CD4-positive, alpha-beta T cell (primary cell): ENCODE results near the gene FIG4. TPM values are rescaled to one million over a fixed set of nuclear protein-coding genes. Genes with fewer than 3 reads are reported as not detected.

ENCODE experiments used
- ATAC-seq: fragments of 200-7000 bp; cut with Tn5 transposase; one replicate; pipeline ENCODE4 v1.10.0; 2022; ENCODE audit warnings: mild to moderate bottlenecking; ENCODE audit not compliant: poor library complexity
- CTCF ChIA-PET: fragments of 350-600 bp; sonication (Branson Sonifier 250); formaldehyde crosslinking; loops from one replicate; lab custom pipeline; 2021; ENCODE audit warnings: antibody characterized with exemption, inconsistent platforms; lab: Charles Lee
- POLR2A ChIA-PET: fragments of 350-600 bp; sonication (Branson Sonifier 250); formaldehyde crosslinking; loops from one replicate; lab custom pipeline; 2021; ENCODE audit warnings: antibody characterized with exemption, inconsistent platforms; lab: Charles Lee
- DNase-seq, 14 experiments: peaks; one replicate each; pipeline ENCODE4 v3.0.0-alpha.2; 2013 to 2020; ENCODE audit warnings: mixed read lengths in 2 of 14
- H3K27ac ChIP-seq, 2 donors: one replicate each; pipeline versions ENCODE4 v1.5.1 to v1.7.0; 2013; ENCODE audit warnings: low read length in 2 of 2, low read depth in 1 of 2, mild to moderate bottlenecking in 1 of 2
- H3K27me3 ChIP-seq, 2 experiments: 1 replicate in 1 of 2; 2 replicates in 1 of 2; pipeline versions ENCODE4 v1.6.1 to v1.7.0; 2013; ENCODE audit warnings: low read length in 2 of 2, control low read depth in 1 of 2, mild to moderate bottlenecking in 1 of 2, moderate library complexity in 1 of 2; ENCODE audit not compliant: insufficient read depth in 2 of 2, control insufficient read depth in 1 of 2
- H3K36me3 ChIP-seq: one replicate; pipeline ENCODE4 v1.6.1; 2013; ENCODE audit warnings: low read length, control low read depth; ENCODE audit not compliant: insufficient read depth
- H3K4me1 ChIP-seq: one replicate; pipeline ENCODE4 v1.6.1; 2013; ENCODE audit warnings: low read length, control low read depth; ENCODE audit not compliant: insufficient read depth
- H3K4me3 ChIP-seq: one replicate; pipeline ENCODE4 v1.5.1; 2013; ENCODE audit warnings: mild to moderate bottlenecking, low read length, moderate library complexity
- H3K9me3 ChIP-seq, 2 experiments: 1 replicate in 1 of 2; 2 replicates in 1 of 2; pipeline versions ENCODE4 v1.6.1 to v1.7.0; 2013; ENCODE audit warnings: low read length in 2 of 2, mild to moderate bottlenecking in 2 of 2, control low read depth in 1 of 2, moderate library complexity in 1 of 2; ENCODE audit not compliant: control insufficient read depth in 1 of 2, insufficient read depth in 1 of 2
- H3K27ac Mint-ChIP-seq: one replicate; pipeline ENCODE4 v1.8.0; 2020; ENCODE audit warnings: mixed read lengths
- H3K27me3 Mint-ChIP-seq: one replicate; pipeline ENCODE4 v1.8.0; 2021; ENCODE audit warnings: mixed read lengths
- H3K36me3 Mint-ChIP-seq: one replicate; pipeline ENCODE4 v1.8.0; 2021; ENCODE audit warnings: low read depth, mixed read lengths
- H3K4me1 Mint-ChIP-seq: one replicate; pipeline ENCODE4 v1.8.0; 2021; ENCODE audit warnings: low read depth, mixed read lengths
- H3K4me3 Mint-ChIP-seq: one replicate; pipeline ENCODE4 v1.8.0; 2020; ENCODE audit warnings: mild to moderate bottlenecking, mixed read lengths
- H3K9me3 Mint-ChIP-seq: one replicate; pipeline ENCODE4 v1.8.0; 2020; ENCODE audit warnings: mixed read lengths
- intact Hi-C, 2 experiments: fragments of 100-400 bp; cut with DNase I in 1 of 2; cut with micrococcal nuclease in 1 of 2; formaldehyde crosslinking; loops; one replicate each; pipeline versions ENCODE4 v1.15.1 to v1.9.0; 2023 to 2025; cut with DNase I, micrococcal nuclease
- total RNA-seq, 174 experiments: library from RNA in 2 of 174; stranded (reverse) in 2 of 174; gene quantifications; one replicate each; pipeline ENCODE4 v1.2.3 and lab custom pipeline; 2021 to 2026
- TF ChIP-seq, protein P1 (sequence below): fragments of 200-600 bp; IDR thresholded peaks from one replicate; pipeline ENCODE4 v1.8.0; 2022; ENCODE audit warnings: antibody characterized with exemption, mild to moderate bottlenecking

Gene FIG4
- total RNA-seq, 2 experiments from 2014 or later = 3.3 to 4.0 TPM

DNA sequence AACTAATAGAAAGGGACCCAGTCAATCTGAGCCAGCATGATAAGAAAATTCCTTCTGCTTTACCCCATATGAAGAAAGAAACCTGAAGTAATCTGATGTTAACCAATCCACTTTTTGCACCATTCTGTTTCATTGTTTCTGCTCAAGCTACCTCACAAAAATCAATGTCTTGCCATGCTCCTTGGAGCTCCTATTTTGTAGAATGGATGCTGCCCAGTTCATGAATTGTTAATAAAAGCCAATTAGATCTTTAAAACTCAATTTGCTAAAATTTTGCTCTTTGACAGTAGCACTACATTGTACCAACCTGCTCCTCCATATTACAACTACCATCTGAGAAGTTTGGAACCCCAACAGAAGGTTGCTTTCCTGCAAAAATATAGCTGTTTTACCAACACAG lies 170.8 kb downstream of the FIG4 start:
- Histone ChIP-seq H3K4me1 (no peaks in the 10 kb centered on the region), H3K36me3 (no peaks in the 10 kb centered on the region), H3K27me3 (peaks cover 0 to 4% of the 10 kb centered on the region in 2 experiments), H3K9me3 (no peaks in the 10 kb centered on the region), H3K4me3 (no peak overlapping the region), H3K27ac (no peak overlapping the region)
- no peak for DNase-seq
- ChIA-PET POLR2A (no interaction called here), CTCF (interaction anchor here (0.6 kb wide), 1 partner anchor 67 kb away, joined by 3 read pairs; no protein-coding TSS in a partner anchor)
- H3K27me3 Mint-ChIP-seq = peaks cover 11% of the 10 kb centered on the region
- no peak for ATAC-seq
- TF ChIP-seq, protein P1, sequence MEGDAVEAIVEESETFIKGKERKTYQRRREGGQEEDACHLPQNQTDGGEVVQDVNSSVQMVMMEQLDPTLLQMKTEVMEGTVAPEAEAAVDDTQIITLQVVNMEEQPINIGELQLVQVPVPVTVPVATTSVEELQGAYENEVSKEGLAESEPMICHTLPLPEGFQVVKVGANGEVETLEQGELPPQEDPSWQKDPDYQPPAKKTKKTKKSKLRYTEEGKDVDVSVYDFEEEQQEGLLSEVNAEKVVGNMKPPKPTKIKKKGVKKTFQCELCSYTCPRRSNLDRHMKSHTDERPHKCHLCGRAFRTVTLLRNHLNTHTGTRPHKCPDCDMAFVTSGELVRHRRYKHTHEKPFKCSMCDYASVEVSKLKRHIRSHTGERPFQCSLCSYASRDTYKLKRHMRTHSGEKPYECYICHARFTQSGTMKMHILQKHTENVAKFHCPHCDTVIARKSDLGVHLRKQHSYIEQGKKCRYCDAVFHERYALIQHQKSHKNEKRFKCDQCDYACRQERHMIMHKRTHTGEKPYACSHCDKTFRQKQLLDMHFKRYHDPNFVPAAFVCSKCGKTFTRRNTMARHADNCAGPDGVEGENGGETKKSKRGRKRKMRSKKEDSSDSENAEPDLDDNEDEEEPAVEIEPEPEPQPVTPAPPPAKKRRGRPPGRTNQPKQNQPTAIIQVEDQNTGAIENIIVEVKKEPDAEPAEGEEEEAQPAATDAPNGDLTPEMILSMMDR = no peak
- intact Hi-C loops = no loop called here
- no peaks in the 10 kb centered on the region for H3K4me1 Mint-ChIP-seq
- no peaks in the 10 kb centered on the region for H3K36me3 Mint-ChIP-seq
- peaks cover 6% of the 10 kb centered on the region for H3K9me3 Mint-ChIP-seq
- no peak overlapping the region for H3K4me3 Mint-ChIP-seq
- no peak overlapping the region for H3K27ac Mint-ChIP-seq

DNA sequence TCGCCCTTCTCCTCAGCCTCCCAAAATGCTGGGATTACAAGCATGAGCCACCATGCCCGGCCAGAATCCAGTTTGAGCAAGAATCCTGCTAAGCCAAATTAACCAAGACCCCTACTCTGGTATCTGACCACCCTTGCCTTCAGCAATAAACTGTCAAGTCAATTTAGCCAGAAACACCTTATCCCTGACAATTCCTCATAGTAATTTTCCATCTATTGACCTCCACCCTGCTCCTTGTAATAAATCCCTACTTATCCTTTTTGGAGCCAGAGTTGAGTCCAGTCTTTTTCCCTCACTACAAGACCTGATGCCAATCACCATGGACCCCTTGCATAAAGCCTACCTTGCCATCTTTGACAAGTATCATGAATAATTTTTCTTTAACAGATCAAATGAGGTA lies 173.0 kb downstream of the FIG4 start:
- Mint-ChIP-seq H3K4me3 (no peak overlapping the region), H3K4me1 (no peaks in the 10 kb centered on the region), H3K9me3 (peaks cover 6% of the 10 kb centered on the region), H3K27me3 (peaks cover 17% of the 10 kb centered on the region), H3K27ac (no peak overlapping the region), H3K36me3 (no peaks in the 10 kb centered on the region)
- intact Hi-C loops = no loop called here
- DNase-seq (no peak), ATAC-seq (no peak)
- no peaks in the 10 kb centered on the region for H3K36me3 ChIP-seq
- peaks cover 2 to 4% of the 10 kb centered on the region in 2 experiments for H3K27me3 ChIP-seq
- H3K4me3 ChIP-seq = no peak overlapping the region
- CTCF ChIA-PET = no interaction called here
- POLR2A ChIA-PET = no interaction called here
- TF ChIP-seq, protein P1 = no peak
- H3K4me1 ChIP-seq = no peaks in the 10 kb centered on the region
- H3K27ac ChIP-seq = no peak overlapping the region
- no peaks in the 10 kb centered on the region for H3K9me3 ChIP-seq

DNA sequence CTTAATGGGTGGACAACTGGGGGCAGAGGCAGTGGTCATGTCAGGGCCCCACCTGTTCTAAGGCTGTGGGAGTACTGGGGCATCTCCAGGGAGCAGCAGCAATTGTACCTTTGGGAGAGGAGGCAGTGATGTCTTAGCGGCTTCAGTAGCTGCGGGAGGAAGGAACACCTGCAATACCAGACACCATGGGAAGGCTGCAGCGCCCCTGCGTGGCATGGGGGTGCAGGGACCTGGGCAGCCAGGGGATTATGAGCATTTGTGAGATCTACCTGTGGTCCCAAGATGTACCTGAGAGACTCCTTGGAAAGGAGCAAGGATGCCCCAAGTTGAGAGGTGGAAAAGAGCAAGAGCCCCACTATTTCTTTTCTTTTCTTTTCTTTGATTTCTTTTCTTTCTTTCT lies 174.9 kb downstream of the FIG4 start:
- intact Hi-C loops = no loop called here

More for the DNA sequence above, 174.9 kb downstream of the FIG4 start:
- H3K4me3 ChIP-seq = no peak overlapping the region
- TF ChIP-seq, protein P1 = no peak
- DNase-seq (no peak), ATAC-seq (no peak)
- no peak overlapping the region for H3K27ac ChIP-seq
- H3K4me3 Mint-ChIP-seq = no peak overlapping the region
- H3K27me3 ChIP-seq = peaks cover 2 to 4% of the 10 kb centered on the region in 2 experiments
- no peak overlapping the region for H3K27ac Mint-ChIP-seq
- no peaks in the 10 kb centered on the region for H3K36me3 ChIP-seq
- ChIA-PET CTCF (no interaction called here), POLR2A (no interaction called here)
- H3K27me3 Mint-ChIP-seq = peaks cover 24% of the 10 kb centered on the region
- no peaks in the 10 kb centered on the region for H3K9me3 ChIP-seq
- H3K4me1 Mint-ChIP-seq = no peaks in the 10 kb centered on the region
- peaks cover 4% of the 10 kb centered on the region for H3K9me3 Mint-ChIP-seq
- H3K4me1 ChIP-seq = no peaks in the 10 kb centered on the region
- no peaks in the 10 kb centered on the region for H3K36me3 Mint-ChIP-seq
